Measurements from ENCODE around the gene NFAM1. TPM values are rescaled to one million over a fixed set of nuclear protein-coding genes. Genes with fewer than 3 reads are reported as not detected.

Gene NFAM1
- total RNA-seq, 3 donors from 2014 or later (not counting 1 experiment from before 2014, with no cell fraction given), result 2.4 to 7.8 (median 3.6) TPM

DNA sequence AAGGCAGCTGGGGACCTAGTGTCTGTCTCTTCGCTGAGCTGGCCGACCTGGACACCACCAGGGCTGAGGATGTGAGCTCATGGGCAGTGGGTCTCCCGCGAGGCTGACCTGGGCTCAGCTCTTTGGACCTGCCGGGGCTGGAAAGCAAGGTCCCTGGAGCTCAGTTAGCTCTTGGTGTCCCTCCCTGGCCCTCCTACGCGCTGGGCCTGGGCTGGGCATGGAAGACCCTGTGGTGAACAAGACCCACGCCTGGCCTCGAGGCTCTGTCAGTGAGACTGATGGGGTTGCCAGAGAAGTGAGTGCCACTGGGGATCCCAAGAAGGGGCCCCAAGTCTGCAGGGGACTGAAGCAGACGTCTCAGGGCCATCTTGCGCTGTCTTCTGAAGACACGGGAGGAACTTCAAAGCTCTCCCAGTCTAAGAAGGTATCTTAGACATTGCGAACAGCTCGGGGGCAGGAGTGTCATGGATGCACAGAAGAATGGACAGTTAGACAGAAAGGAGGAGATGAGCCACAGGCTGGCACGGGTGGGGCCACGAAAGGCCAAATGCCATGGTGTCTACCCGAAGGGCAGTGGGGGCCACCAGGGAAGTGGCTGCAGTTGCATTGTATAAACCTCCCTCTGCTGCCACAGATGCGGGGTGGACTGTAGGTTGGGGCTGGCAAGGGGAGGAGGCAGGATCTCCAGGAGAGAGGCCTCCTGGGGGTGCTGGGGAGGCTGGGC lies 31.2 kb downstream of the NFAM1 start:
- TF ChIP-seq, protein P1, sequence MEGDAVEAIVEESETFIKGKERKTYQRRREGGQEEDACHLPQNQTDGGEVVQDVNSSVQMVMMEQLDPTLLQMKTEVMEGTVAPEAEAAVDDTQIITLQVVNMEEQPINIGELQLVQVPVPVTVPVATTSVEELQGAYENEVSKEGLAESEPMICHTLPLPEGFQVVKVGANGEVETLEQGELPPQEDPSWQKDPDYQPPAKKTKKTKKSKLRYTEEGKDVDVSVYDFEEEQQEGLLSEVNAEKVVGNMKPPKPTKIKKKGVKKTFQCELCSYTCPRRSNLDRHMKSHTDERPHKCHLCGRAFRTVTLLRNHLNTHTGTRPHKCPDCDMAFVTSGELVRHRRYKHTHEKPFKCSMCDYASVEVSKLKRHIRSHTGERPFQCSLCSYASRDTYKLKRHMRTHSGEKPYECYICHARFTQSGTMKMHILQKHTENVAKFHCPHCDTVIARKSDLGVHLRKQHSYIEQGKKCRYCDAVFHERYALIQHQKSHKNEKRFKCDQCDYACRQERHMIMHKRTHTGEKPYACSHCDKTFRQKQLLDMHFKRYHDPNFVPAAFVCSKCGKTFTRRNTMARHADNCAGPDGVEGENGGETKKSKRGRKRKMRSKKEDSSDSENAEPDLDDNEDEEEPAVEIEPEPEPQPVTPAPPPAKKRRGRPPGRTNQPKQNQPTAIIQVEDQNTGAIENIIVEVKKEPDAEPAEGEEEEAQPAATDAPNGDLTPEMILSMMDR (IDR thresholded peaks at IDR 0.05), result no peak
- intact Hi-C loops (cut with micrococcal nuclease), result no loop called here
- H3K4me3 Mint-ChIP-seq, result no peak overlapping the region
- H3K4me1 ChIP-seq (ENCODE audit: control insufficient read depth, insufficient read depth, low read length), result peaks cover 21% of the 10 kb centered on the region
- H3K27ac ChIP-seq (ENCODE audit: low read length), result no peak overlapping the region
- ATAC-seq (no peak), DNase-seq (no peak)
- no peak overlapping the region for H3K4me3 ChIP-seq (ENCODE audit: low read length)
- peaks cover 0 to 5% of the 10 kb centered on the region in 2 donors for H3K27me3 Mint-ChIP-seq (ENCODE audit: low read depth in 2 of 2)
- H3K4me1 Mint-ChIP-seq, result peaks cover 0 to 12% of the 10 kb centered on the region in 2 donors
- no peak overlapping the region for H3K27ac Mint-ChIP-seq
- H3K27me3 ChIP-seq (ENCODE audit: control insufficient read depth, insufficient read depth, low read length), result no peaks in the 10 kb centered on the region
- WGBS (ENCODE audit: insufficient coverage), result 92% methylated on average over 18 of the region's 18 CpGs
- no peaks in the 10 kb centered on the region for H3K36me3 Mint-ChIP-seq
- no peaks in the 10 kb centered on the region for H3K9me3 Mint-ChIP-seq
- H3K36me3 ChIP-seq (ENCODE audit: control insufficient read depth, insufficient read depth, low read length), result no peaks in the 10 kb centered on the region
- no peaks in the 10 kb centered on the region for H3K9me3 ChIP-seq (ENCODE audit: control insufficient read depth, insufficient read depth, low read length)

DNA sequence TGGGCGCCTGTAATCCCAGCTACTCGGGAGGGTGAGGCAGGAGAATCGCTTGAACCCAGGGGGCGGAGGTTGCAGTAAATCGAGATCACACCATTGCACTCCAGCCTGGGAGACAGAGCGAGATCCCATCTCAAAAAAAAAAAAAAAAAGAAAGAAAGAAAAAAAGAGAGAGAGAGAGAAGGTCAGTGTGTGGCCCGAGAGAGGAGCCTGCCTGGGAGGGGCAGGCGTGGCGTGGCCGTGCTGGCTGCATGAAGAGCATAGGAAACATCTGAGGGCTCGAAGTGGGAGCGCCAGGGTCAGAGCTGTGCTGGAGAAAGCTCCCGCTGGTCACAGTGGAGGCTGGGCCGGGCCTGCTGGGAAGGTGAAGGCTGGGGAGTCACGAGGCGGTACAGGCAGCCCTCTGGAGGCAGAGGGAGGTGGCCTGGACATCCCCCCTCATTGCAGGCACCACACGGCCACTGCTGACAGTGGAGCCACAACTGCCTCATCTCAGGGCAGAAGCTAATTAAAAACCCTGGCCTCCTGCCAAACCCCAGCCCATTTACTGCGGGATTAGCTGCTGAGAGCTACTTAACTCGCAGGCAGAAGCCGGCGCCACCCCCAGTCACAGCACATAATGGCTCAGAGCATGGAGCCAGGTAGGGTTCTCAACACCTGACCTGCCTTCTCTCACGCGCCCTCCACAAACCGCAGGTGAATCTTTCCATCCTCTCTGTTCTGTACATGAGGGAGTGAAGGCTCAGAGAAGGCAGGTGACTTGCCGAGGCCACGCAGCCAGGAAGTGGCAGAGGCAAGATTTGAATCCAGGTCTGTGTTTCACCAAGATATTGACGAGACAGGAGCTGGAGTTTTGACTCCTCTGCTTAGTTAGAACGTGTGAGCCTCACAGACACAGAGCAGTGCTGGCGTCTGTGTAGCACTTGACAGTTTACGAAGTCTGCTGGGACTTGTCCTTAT lies 32.6 kb downstream of the NFAM1 start:
- no peaks in the 10 kb centered on the region for H3K36me3 ChIP-seq (ENCODE audit: control insufficient read depth, insufficient read depth, low read length)
- H3K4me3 Mint-ChIP-seq, result no peak overlapping the region
- no peaks in the 10 kb centered on the region for H3K36me3 Mint-ChIP-seq
- DNase-seq (no peak), ATAC-seq (no peak)
- H3K27me3 Mint-ChIP-seq (ENCODE audit: low read depth in 2 of 2), result peaks cover 0 to 5% of the 10 kb centered on the region in 2 donors
- H3K4me1 ChIP-seq (ENCODE audit: control insufficient read depth, insufficient read depth, low read length), result peaks cover 21% of the 10 kb centered on the region
- H3K27ac Mint-ChIP-seq, result no peak overlapping the region
- TF ChIP-seq, protein P1 (IDR thresholded peaks at IDR 0.05), result no peak
- no peak overlapping the region for H3K4me3 ChIP-seq (ENCODE audit: low read length)
- no peaks in the 10 kb centered on the region for H3K9me3 Mint-ChIP-seq
- intact Hi-C loops (cut with micrococcal nuclease), result no loop called here
- 79% methylated on average over 30 of the region's 30 CpGs for WGBS (ENCODE audit: insufficient coverage)
- no peak overlapping the region for H3K27ac ChIP-seq (ENCODE audit: low read length)
- peaks cover 0 to 12% of the 10 kb centered on the region in 2 donors for H3K4me1 Mint-ChIP-seq
- no peaks in the 10 kb centered on the region for H3K9me3 ChIP-seq (ENCODE audit: control insufficient read depth, insufficient read depth, low read length)
- no peaks in the 10 kb centered on the region for H3K27me3 ChIP-seq (ENCODE audit: control insufficient read depth, insufficient read depth, low read length)

DNA sequence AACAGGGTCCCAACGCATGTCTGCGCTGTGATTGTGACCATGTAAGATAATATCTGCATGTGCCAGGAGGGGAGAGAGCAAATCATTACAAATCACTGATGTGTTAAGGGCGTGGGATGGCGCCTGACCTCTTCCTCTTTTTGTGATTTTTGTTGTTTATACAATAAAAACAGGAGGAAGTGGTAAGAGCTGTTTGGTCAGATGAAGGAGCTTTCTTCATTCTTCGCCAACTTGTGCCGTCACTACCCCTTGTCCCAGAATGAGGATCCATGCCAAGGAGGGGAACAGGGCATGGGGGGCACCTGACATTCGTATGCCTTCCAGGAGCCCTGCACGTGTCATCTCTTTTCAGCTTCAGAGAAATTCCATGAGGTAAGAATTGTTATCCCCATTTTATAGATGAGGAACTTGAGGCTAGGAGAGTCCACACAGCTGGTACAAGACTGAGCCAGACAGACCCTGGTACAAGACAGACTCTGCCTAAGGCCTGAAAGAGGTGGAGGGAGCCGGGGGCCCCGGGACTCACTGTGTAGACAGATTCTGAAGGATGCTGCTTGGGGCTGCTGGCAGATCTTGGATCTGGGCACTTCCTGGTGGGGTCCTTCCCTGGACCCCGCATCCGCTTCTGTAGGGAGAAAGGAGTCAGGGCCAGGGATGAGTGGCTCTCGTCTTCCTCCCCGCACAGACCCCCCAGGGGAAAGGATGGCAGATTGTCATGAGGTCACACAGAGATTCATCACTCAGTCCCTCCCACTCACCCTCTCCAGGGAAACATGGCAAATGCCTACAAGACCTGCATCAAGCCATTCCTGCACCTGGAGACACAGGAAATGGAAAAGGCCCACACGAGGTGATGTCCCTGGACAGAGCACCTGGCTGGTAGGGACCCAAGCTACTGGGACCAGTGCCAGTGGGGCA lies 34.6 kb downstream of the NFAM1 start:
- intact Hi-C loops (cut with micrococcal nuclease), result no loop called here
- Histone ChIP-seq H3K27ac (ENCODE audit: low read length) (peak overlapping the region; percentile 79), H3K36me3 (ENCODE audit: control insufficient read depth, insufficient read depth, low read length) (no peaks in the 10 kb centered on the region), H3K4me3 (ENCODE audit: low read length) (peak overlapping the region; percentile 9), H3K4me1 (ENCODE audit: control insufficient read depth, insufficient read depth, low read length) (peaks cover 21% of the 10 kb centered on the region), H3K27me3 (ENCODE audit: control insufficient read depth, insufficient read depth, low read length) (no peaks in the 10 kb centered on the region), H3K9me3 (ENCODE audit: control insufficient read depth, insufficient read depth, low read length) (no peaks in the 10 kb centered on the region)
- H3K9me3 Mint-ChIP-seq, result no peaks in the 10 kb centered on the region
- H3K4me1 Mint-ChIP-seq, result peaks cover 0 to 12% of the 10 kb centered on the region in 2 donors
- peak overlapping the region in 1 of 2 donors; percentile 33 for H3K27ac Mint-ChIP-seq
- TF ChIP-seq, protein P1 (IDR thresholded peaks at IDR 0.05), result no peak
- WGBS (ENCODE audit: insufficient coverage), result 44% methylated on average over 15 of the region's 15 CpGs
- no peaks in the 10 kb centered on the region for H3K36me3 Mint-ChIP-seq
- H3K27me3 Mint-ChIP-seq (ENCODE audit: low read depth in 2 of 2), result peaks cover 0 to 5% of the 10 kb centered on the region in 2 donors
- DNase-seq (peak in 1 of 2 donors; percentile 9), ATAC-seq (peak; percentile 29 to 64 (median 43))
- H3K4me3 Mint-ChIP-seq, result no peak overlapping the region
